KOPT-K1 (cell line): ENCODE results near the gene MTARC1.

Experiments used
- H3K27ac ChIP-seq: fragments of 200-600 bp; sonication (generic); 2 replicates; pipeline ENCODE4 v1.5.1; 2016; ENCODE audit warnings: antibody characterized with exemption, mild to moderate bottlenecking, low read depth, low read length; ENCODE audit not compliant: poor library complexity, severe bottlenecking
- H3K36me3 ChIP-seq: fragments of 200-600 bp; sonication (generic); 2 replicates; pipeline ENCODE4 v1.5.1; 2017; ENCODE audit warnings: antibody characterized with exemption, mild to moderate bottlenecking, low read length, moderate library complexity; ENCODE audit not compliant: insufficient read depth
- H3K9me3 ChIP-seq: fragments of 200-600 bp; sonication (generic); 2 replicates; pipeline ENCODE4 v1.5.1; 2017; ENCODE audit warnings: antibody characterized with exemption, low read length, mild to moderate bottlenecking; ENCODE audit not compliant: insufficient read depth, poor library complexity, severe bottlenecking

Gene MTARC1

GRCh38 chr1:220786337-220787068, at the start of gene MTARC1:
Gene MTARC1 (plus strand): TSS chr1:220786913. CDS start chr1:220786945, 32 bp downstream.
- Histone ChIP-seq H3K36me3 (no peaks in the 10 kb centered on the region), H3K27ac (no peak within 1 kb of the TSS), H3K9me3 (no peaks in the 10 kb centered on the region)

GRCh38 chr1:220741349-220741748, 45.4 kb upstream of the MTARC1 start:
- H3K27ac ChIP-seq, result no peak overlapping the region
- no peaks in the 10 kb centered on the region for H3K9me3 ChIP-seq
- no peaks in the 10 kb centered on the region for H3K36me3 ChIP-seq

GRCh38 chr1:220741825-220742224, 44.9 kb upstream of the MTARC1 start:
- H3K36me3 ChIP-seq, result no peaks in the 10 kb centered on the region

GRCh38 chr1:220742520-220742919, 44.2 kb upstream of the MTARC1 start:
- H3K36me3 ChIP-seq, result no peaks in the 10 kb centered on the region
- no peak overlapping the region for H3K27ac ChIP-seq
- no peaks in the 10 kb centered on the region for H3K9me3 ChIP-seq

More at GRCh38 chr1:220741825-220742224, 44.9 kb upstream of the MTARC1 start:
- Histone ChIP-seq H3K9me3 (no peaks in the 10 kb centered on the region), H3K27ac (no peak overlapping the region)

GRCh38 chr1:220746851-220747250, 39.9 kb upstream of the MTARC1 start:
- Histone ChIP-seq H3K9me3 (no peaks in the 10 kb centered on the region), H3K36me3 (no peaks in the 10 kb centered on the region), H3K27ac (no peak overlapping the region)

- no peaks in the 10 kb centered on the region for H3K36me3 ChIP-seq
- H3K9me3 ChIP-seq, result no peaks in the 10 kb centered on the region
- no peak overlapping the region for H3K27ac ChIP-seq
These were observed 39.1 kb upstream of the MTARC1 start for GRCh38 chr1:220747437-220748088.

GRCh38 chr1:220748089-220748934, 38.4 kb upstream of the MTARC1 start, which contains the start of gene MTARC2:
Gene MTARC2 (plus strand): TSS chr1:220748322. CDS start chr1:220748532, 210 bp downstream.
- no peak within 1 kb of the TSS for H3K27ac ChIP-seq
- H3K36me3 ChIP-seq, result no peaks in the 10 kb centered on the region
- H3K9me3 ChIP-seq, result no peaks in the 10 kb centered on the region

- Histone ChIP-seq H3K36me3 (no peaks in the 10 kb centered on the region), H3K9me3 (no peaks in the 10 kb centered on the region), H3K27ac (no peak overlapping the region)
These were observed 37.8 kb upstream of the MTARC1 start for GRCh38 chr1:220748936-220749335.

GRCh38 chr1:220750131-220750515, 36.6 kb upstream of the MTARC1 start:
- Histone ChIP-seq H3K9me3 (no peaks in the 10 kb centered on the region), H3K36me3 (no peaks in the 10 kb centered on the region)

GRCh38 chr1:220751111-220751510, 35.6 kb upstream of the MTARC1 start:
- no peak overlapping the region for H3K27ac ChIP-seq
- no peaks in the 10 kb centered on the region for H3K36me3 ChIP-seq
- H3K9me3 ChIP-seq, result no peaks in the 10 kb centered on the region

More at GRCh38 chr1:220750131-220750515, 36.6 kb upstream of the MTARC1 start:
- H3K27ac ChIP-seq, result no peak overlapping the region

- Histone ChIP-seq H3K36me3 (no peaks in the 10 kb centered on the region), H3K9me3 (no peaks in the 10 kb centered on the region)
These were observed 32.3 kb upstream of the MTARC1 start for GRCh38 chr1:220754212-220754917.

GRCh38 chr1:220754918-220755295, 31.8 kb upstream of the MTARC1 start:
- Histone ChIP-seq H3K27ac (no peak overlapping the region), H3K9me3 (no peaks in the 10 kb centered on the region), H3K36me3 (no peaks in the 10 kb centered on the region)

More at GRCh38 chr1:220754212-220754917, 32.3 kb upstream of the MTARC1 start:
- H3K27ac ChIP-seq, result no peak overlapping the region

- Histone ChIP-seq H3K27ac (no peak overlapping the region), H3K9me3 (no peaks in the 10 kb centered on the region), H3K36me3 (no peaks in the 10 kb centered on the region)
These were observed 31.4 kb upstream of the MTARC1 start for GRCh38 chr1:220755309-220755708.

GRCh38 chr1:220757441-220757840, 29.3 kb upstream of the MTARC1 start:
- Histone ChIP-seq H3K9me3 (no peaks in the 10 kb centered on the region), H3K27ac (no peak overlapping the region), H3K36me3 (no peaks in the 10 kb centered on the region)
